H1 (cell line): Measurements from ENCODE around the gene LPIN2. TPM values are rescaled to one million over a fixed set of nuclear protein-coding genes. Genes with fewer than 3 reads are reported as not detected.

Experiments used
- CTCF ChIA-PET: fragments of 300-600 bp; sonication (Branson Sonifier 250); formaldehyde crosslinking; loops from one replicate; lab custom pipeline; 2021; ENCODE audit not compliant: partially characterized antibody; lab: Charles Lee
- POLR2A ChIA-PET: fragments of 300-600 bp; sonication (Branson Sonifier 250); formaldehyde crosslinking; loops from one replicate; lab custom pipeline; 2021; ENCODE audit warnings: inconsistent platforms; ENCODE audit not compliant: partially characterized antibody; lab: Charles Lee
- DNase-seq, 2 experiments: peaks; one replicate each; pipeline versions ENCODE4 v3.0.0 to v3.0.0-alpha.2; 2010 to 2022; ENCODE audit warnings: low spot score in 2 of 2, low read depth in 1 of 2, mixed read lengths in 1 of 2
- FAIRE-seq: peaks from 2 replicates; lab custom pipeline; 2011; peaks lifted over from hg19 to GRCh38; lab: Jason Lieb, UNC
- H2AFZ ChIP-seq: 2 replicates; pipeline ENCODE4 v1.8.1; 2012; ENCODE audit warnings: low read length, inconsistent platforms
- H2AK5ac ChIP-seq: 2 replicates; pipeline ENCODE4 v1.6.1; 2013; ENCODE audit warnings: low read depth, low read length
- H2BK120ac ChIP-seq: replicated peaks from 2 replicates; pipeline ENCODE3; 2013; ENCODE audit warnings: low read depth, low read length, inconsistent platforms
- H2BK12ac ChIP-seq: 2 replicates; pipeline ENCODE4 v1.6.1; 2013; ENCODE audit warnings: low read depth, low read length
- H2BK15ac ChIP-seq: 2 replicates; pipeline ENCODE4 v1.6.1; 2013; ENCODE audit warnings: low read length
- H2BK20ac ChIP-seq: 2 replicates; pipeline ENCODE4 v1.6.1; 2013; ENCODE audit warnings: low read length
- H2BK5ac ChIP-seq: 2 replicates; pipeline ENCODE4 v1.6.1; 2013; ENCODE audit warnings: low read depth, low read length
- H3K14ac ChIP-seq: 2 replicates; pipeline ENCODE4 v1.6.1; 2013; ENCODE audit warnings: inconsistent platforms; ENCODE audit not compliant: insufficient read length
- H3K18ac ChIP-seq: 2 replicates; pipeline ENCODE4 v1.6.1; 2013; ENCODE audit warnings: low read length; ENCODE audit errors: extremely low read depth
- H3K23ac ChIP-seq: 2 replicates; pipeline ENCODE4 v1.6.1; 2013; ENCODE audit warnings: inconsistent platforms; ENCODE audit not compliant: insufficient read length
- H3K23me2 ChIP-seq: 2 replicates; pipeline ENCODE4 v1.6.1; 2013; ENCODE audit warnings: low read depth, low read length
- H3K27ac ChIP-seq: 2 replicates; pipeline ENCODE4 v1.6.1; 2011; ENCODE audit warnings: low read depth, low read length, inconsistent platforms
- H3K27me3 ChIP-seq, 4 experiments: replicated peaks in 1 of 4; 1 replicate in 1 of 4; 2 replicates in 3 of 4; pipeline versions ENCODE4 v1.6.1 to v1.8.1; 2011 to 2013; ENCODE audit warnings: low read length in 3 of 4, mild to moderate bottlenecking in 3 of 4, inconsistent platforms in 2 of 4, mixed read lengths in 2 of 4, moderate library complexity in 1 of 4; ENCODE audit not compliant: control insufficient read depth in 3 of 4, insufficient read depth in 3 of 4; ENCODE audit errors: extremely low read depth in 1 of 4
- H3K36me3 ChIP-seq, 4 experiments: 2 replicates each; pipeline versions ENCODE4 v1.6.1 to v1.8.1; 2011 to 2013; ENCODE audit warnings: mild to moderate bottlenecking in 4 of 4, low read length in 3 of 4, moderate library complexity in 2 of 4, control low read depth in 1 of 4, inconsistent platforms in 1 of 4; ENCODE audit not compliant: insufficient read depth in 4 of 4, control insufficient read depth in 2 of 4
- H3K4ac ChIP-seq: replicated peaks from 2 replicates; pipeline ENCODE3; 2013; ENCODE audit warnings: low read length, low read depth, mixed read lengths, inconsistent platforms; ENCODE audit not compliant: insufficient read length
- H3K4me1 ChIP-seq, 4 experiments: replicated peaks in 1 of 4; 1 replicate in 1 of 4; 2 replicates in 3 of 4; pipeline versions ENCODE4 v1.6.1 to v1.8.1; 2011 to 2013; ENCODE audit warnings: low read length in 3 of 4, inconsistent platforms in 2 of 4, mixed read lengths in 1 of 4; ENCODE audit not compliant: insufficient read depth in 4 of 4, control insufficient read depth in 3 of 4
- H3K4me2 ChIP-seq, 2 experiments: 2 replicates each; pipeline versions ENCODE4 v1.6.1 to v1.8.1; 2011 to 2013; ENCODE audit warnings: low read depth in 2 of 2, low read length in 2 of 2, control low read depth in 1 of 2, inconsistent platforms in 1 of 2, mild to moderate bottlenecking in 1 of 2; ENCODE audit not compliant: insufficient read depth in 1 of 2
- H3K4me3 ChIP-seq, 4 experiments: fragments of 200-600, 300-600 bp in 1 of 4; sonication (generic), shearing (Covaris generic), sonication (Bioruptor Twin) in 1 of 4; 2 replicates each; pipeline versions ENCODE4 v1.5.1 to v1.8.1; 2011 to 2016; ENCODE audit warnings: low read length in 4 of 4, low read depth in 3 of 4, control low read depth in 2 of 4, inconsistent platforms in 2 of 4, mild to moderate bottlenecking in 2 of 4, mixed read lengths in 1 of 4, moderate library complexity in 1 of 4; ENCODE audit not compliant: insufficient read depth in 2 of 4; ENCODE audit errors: extremely low read depth in 1 of 4
- H3K56ac ChIP-seq: replicated peaks from 2 replicates; pipeline ENCODE3; 2013; ENCODE audit warnings: low read depth, mild to moderate bottlenecking, mixed read lengths, low read length, inconsistent platforms; ENCODE audit not compliant: insufficient read length
- H3K79me1 ChIP-seq: 2 replicates; pipeline ENCODE4 v1.6.1; 2013; ENCODE audit warnings: low read depth, low read length, control low read depth
- H3K79me2 ChIP-seq, 2 experiments: 2 replicates each; pipeline versions ENCODE4 v1.6.1 to v1.8.1; 2012 to 2013; ENCODE audit warnings: low read length in 2 of 2, mild to moderate bottlenecking in 2 of 2, inconsistent platforms in 1 of 2; ENCODE audit not compliant: insufficient read depth in 2 of 2, control insufficient read depth in 1 of 2
- H3K9ac ChIP-seq, 4 experiments: replicated peaks in 1 of 4; 1 replicate in 1 of 4; 2 replicates in 3 of 4; pipeline versions ENCODE4 v1.6.1 to v1.8.1; 2011 to 2013; ENCODE audit warnings: low read depth in 3 of 4, low read length in 3 of 4, control low read depth in 2 of 4, mild to moderate bottlenecking in 2 of 4, moderate library complexity in 2 of 4, inconsistent platforms in 1 of 4; ENCODE audit errors: extremely low read depth in 1 of 4
- H3K9me3 ChIP-seq, 2 experiments: 2 replicates each; pipeline versions ENCODE4 v1.6.1 to v1.8.1; 2012 to 2013; ENCODE audit warnings: mild to moderate bottlenecking in 2 of 2, moderate library complexity in 2 of 2, control low read depth in 1 of 2, inconsistent platforms in 1 of 2, low read depth in 1 of 2, low read length in 1 of 2, mixed read lengths in 1 of 2; ENCODE audit not compliant: insufficient read depth in 2 of 2
- H4K20me1 ChIP-seq, 2 experiments: replicated peaks in 1 of 2; 2 replicates each; pipeline versions ENCODE3 to v1.8.1; 2011 to 2013; ENCODE audit warnings: inconsistent platforms in 2 of 2, low read length in 2 of 2, mild to moderate bottlenecking in 1 of 2; ENCODE audit not compliant: insufficient read depth in 2 of 2, control insufficient read depth in 1 of 2
- H4K5ac ChIP-seq: 2 replicates; pipeline ENCODE4 v1.6.1; 2013; ENCODE audit warnings: low read length, low read depth, mixed read lengths, inconsistent platforms; ENCODE audit not compliant: insufficient read length
- H4K8ac ChIP-seq: 2 replicates; pipeline ENCODE4 v1.8.0; 2013; ENCODE audit warnings: mild to moderate bottlenecking, moderate library complexity, low read length, inconsistent platforms; ENCODE audit not compliant: insufficient read depth; ENCODE audit errors: extremely low read depth
- H4K91ac ChIP-seq: replicated peaks from 2 replicates; pipeline ENCODE3; 2013; ENCODE audit warnings: low read length, mixed read lengths, inconsistent platforms; ENCODE audit not compliant: insufficient read length
- BCL11A ChIP-seq, 2 experiments: IDR thresholded peaks; one replicate each; pipeline ENCODE4 v1.6.1; 2011; ENCODE audit warnings: low read depth in 2 of 2, low read length in 2 of 2, mild to moderate bottlenecking in 2 of 2
- WGBS, 2 experiments: shearing (Covaris generic) in 1 of 2; methylation state at CpG; one replicate each; pipeline versions ENCODE4 v1.1.6 to v1.1.7; 2013 to 2015; ENCODE audit warnings: low lambda C conversion rate in 2 of 2, mixed read lengths in 2 of 2, inconsistent platforms in 1 of 2, low coverage in 1 of 2, missing lambda C conversion rate in 1 of 2; ENCODE audit not compliant: insufficient replicate concordance in 2 of 2, insufficient coverage in 1 of 2, insufficient read length in 1 of 2; ENCODE audit errors: extremely low coverage in 1 of 2, missing lambda C conversion rate in 1 of 2; 5-methylcytosine and 5-hydroxymethylcytosine counted together
- polyA plus RNA-seq, 7 experiments: library from polyadenylated mRNA; depleted of rRNA in 3 of 7; stranded (reverse) in 5 of 7; unstranded in 2 of 7; fragments of >200 nt in 5 of 7; fragments of 200-250 nt in 2 of 7; gene quantifications; 1 replicate in 5 of 7; 2 replicates in 1 of 7; 4 replicates in 1 of 7; pipeline versions ENCODE4 v1.2.1 to v1.2.3, GENCODE V29; 2011 to 2013; ENCODE audit warnings: missing spikeins in 2 of 7, mixed read lengths in 2 of 7
- total RNA-seq: library from RNA; stranded (reverse); fragmentation: NEBNext Ultra II Directional; extraction: Animal tissue kit (Norgen Biotek cat#: 25700); gene quantifications from 2 replicates; pipeline ENCODE4 v1.2.1, GENCODE V29; 2021

LPIN2 gene
- total and polyA plus RNA-seq, 2 of the 8 experiments (the other 6 are each of a cell fraction or from before 2014, with no cell fraction given): 7.4 to 14.2 TPM

DNA sequence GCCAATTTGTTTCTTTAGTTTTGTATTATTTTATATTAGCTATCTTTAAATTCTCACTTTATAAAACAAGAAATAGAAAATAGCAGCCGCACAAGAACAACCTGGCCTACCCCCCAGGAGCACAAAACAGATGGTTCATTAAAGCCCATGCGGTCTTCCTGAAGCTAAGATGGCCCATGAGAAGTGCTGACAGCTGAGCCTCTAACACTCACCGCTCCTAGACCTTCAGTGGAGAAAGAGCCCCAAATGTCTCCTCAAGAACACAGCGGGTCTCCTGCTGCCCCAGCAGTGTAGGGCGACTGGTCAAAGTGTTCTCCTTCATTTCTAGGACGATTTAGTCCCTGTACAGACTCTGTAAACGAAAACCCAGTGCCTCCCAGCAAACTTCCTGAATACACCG lies 45.1 kb downstream of the LPIN2 start:
- H2BK20ac ChIP-seq: no peak overlapping the region
- H2BK120ac ChIP-seq: no peak overlapping the region
- no peak overlapping the region for H3K4me2 ChIP-seq
- no peak overlapping the region for H3K4me3 ChIP-seq
- H4K5ac ChIP-seq: no peak overlapping the region
- H4K8ac ChIP-seq: no peak overlapping the region
- no peak for DNase-seq
- ChIA-PET CTCF (interaction anchor here (0.6 to 1.9 kb wide), 8 partner anchors 11 to 603 kb away, joined by 3 to 6 read pairs (median 4); no protein-coding TSS in a partner anchor), POLR2A (interaction anchor here (1.4 kb wide), 1 partner anchor 280 kb away, joined by 3 read pairs; the partner anchor contains the start of gene MYL12A)
- no peak overlapping the region for H3K27ac ChIP-seq
- no peak overlapping the region; the same call in 1 of the 2 replicates for H3K18ac ChIP-seq
- H2BK15ac ChIP-seq: no peak overlapping the region
- H2BK5ac ChIP-seq: no peak overlapping the region
- H3K23ac ChIP-seq: no peak overlapping the region
- H3K27me3 ChIP-seq: no peaks in the 10 kb centered on the region
- H3K36me3 ChIP-seq: no peaks in the 10 kb centered on the region; a peak in 1 of 8 replicates
- H4K91ac ChIP-seq: no peak overlapping the region
- no peaks in the 10 kb centered on the region for H3K23me2 ChIP-seq
- no peak overlapping the region for H2BK12ac ChIP-seq
- FAIRE-seq: no peak
- no peak overlapping the region for H3K56ac ChIP-seq
- no peaks in the 10 kb centered on the region for H4K20me1 ChIP-seq
- no peak overlapping the region for H3K9ac ChIP-seq
- peaks cover 0 to 48% of the 10 kb centered on the region in 2 experiments; a peak in 2 of 4 replicates for H3K79me2 ChIP-seq
- H2AK5ac ChIP-seq: no peak overlapping the region
- no peak overlapping the region for H2AFZ ChIP-seq
- H3K9me3 ChIP-seq: no peaks in the 10 kb centered on the region
- H3K79me1 ChIP-seq: no peaks in the 10 kb centered on the region; the same call in 1 of the 2 replicates
- H3K4ac ChIP-seq: no peak overlapping the region
- peaks cover 0 to 9% (median 4%) of the 10 kb centered on the region in 4 experiments; a peak in 5 of 7 replicates for H3K4me1 ChIP-seq
- H3K14ac ChIP-seq: no peak overlapping the region
- WGBS, 2 experiments: 70% methylated on average over 8 of the region's 8 CpGs; no CpG with 5 or more reads in 1 of the 2 experiments
- no peak for TF ChIP-seq BCL11A (IDR thresholded peaks at IDR 0.05; ENCODE audit: low read depth in 2 of 2, low read length in 2 of 2)
